ENCODE results near the gene KCNH2.

The KCNH2 gene

GRCh38 chr7:150901160-150902035 lies 76.7 kb downstream of the KCNH2 start:
- DNase-seq = peak; percentile 93

DNA sequence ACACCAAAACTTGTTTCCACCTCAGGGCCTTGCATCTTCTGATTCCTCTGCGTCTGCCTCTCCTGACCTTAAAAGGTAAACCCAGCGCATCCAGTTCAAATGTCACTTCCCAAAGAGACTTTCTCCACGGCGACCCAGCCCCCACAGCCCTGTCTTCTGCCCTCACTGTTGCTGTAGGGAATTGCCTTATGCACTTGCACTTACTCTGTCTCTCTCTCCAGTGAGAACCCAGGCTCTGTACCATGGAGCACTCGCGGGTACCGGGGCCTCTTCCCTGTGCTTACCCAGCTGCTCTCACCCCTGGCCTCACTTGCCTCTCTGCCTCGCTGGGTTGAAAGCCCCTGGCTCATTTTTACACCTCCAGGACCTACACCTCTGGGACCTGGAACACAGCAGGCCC lies 77.4 kb downstream of the KCNH2 start:
- peak; percentile 25 for DNase-seq

DNA sequence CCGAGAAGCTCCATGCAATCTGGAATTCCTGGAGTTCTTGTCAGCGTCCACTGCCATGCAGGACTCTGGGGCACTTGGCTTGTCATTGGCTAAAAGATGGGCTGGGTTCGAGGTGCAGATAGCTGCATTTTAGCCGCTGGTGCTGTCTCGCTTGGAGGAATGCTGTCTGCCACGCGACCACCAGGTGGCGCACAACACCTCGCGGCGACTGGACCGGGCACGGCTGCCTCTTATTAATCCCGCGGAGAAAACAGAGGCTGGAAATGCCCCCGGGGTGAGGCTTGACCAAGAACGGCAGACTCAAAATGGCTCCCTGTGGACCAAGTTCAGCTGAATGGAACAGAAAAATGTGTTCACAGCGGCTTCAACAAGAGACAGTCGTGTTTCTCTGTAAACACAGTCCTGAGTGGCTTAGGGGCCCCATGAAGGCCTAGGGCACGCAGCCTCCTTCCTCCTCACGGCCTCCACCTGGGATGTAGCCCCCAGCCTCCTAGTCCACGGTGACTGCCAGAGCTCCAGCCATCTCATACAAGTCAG lies 79.6 kb downstream of the KCNH2 start:
- DNase-seq = peak; percentile 93

- peak; percentile 41 for DNase-seq
Measured at GRCh38 chr7:150897502-150898474, 80.3 kb downstream of the KCNH2 start.

DNA sequence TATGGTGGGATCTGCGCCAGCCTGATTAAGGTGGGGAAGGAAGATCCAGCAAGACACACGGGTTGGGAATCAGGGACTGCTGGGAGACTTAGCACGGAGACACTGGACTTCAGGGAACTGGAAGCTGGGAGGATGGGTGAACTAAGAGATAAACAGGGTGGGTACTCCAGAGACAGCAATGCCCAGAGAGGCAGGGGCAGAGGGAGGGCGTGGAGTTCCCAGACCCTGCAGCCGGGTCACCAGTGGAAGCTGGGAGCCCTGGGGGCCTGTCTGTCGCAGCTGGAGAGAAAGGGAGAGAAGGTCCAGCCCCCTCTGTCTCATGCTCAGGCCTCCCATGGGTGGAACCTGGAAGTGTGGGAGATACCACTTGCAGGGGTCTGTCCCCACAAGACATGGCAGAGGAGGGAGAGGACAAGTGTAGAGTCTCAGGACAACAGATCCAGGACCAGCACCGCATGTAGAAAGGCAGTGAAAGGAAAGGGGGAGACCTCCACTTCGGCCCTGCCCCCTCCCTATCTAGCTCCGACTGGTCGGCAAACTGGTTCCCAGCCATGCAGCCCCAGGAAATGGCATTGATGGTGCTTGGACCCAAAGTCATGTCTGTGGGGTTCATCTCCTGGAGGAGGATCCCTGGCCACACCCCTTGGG lies 81.4 kb downstream of the KCNH2 start:
- DNase-seq = no peak

GRCh38 chr7:150895809-150896208 lies 82.3 kb downstream of the KCNH2 start:
- no peak for DNase-seq

All from NCI-H69 (cell line).